Muscle of back (tissue), 13 donors: ENCODE measurements around the gene MTX2. TPM values are rescaled to one million over a fixed set of nuclear protein-coding genes. Genes with fewer than 3 reads are reported as not detected.

ENCODE experiments used
- DNase-seq, 3 donors: peaks; one replicate each; pipeline versions ENCODE4 v3.0.0 to v3.0.0-alpha.2; 2013
- long read RNA-seq, 9 donors: transcript quantifications; one replicate each; lab custom pipeline, GENCODE V29; 2026
- polyA plus RNA-seq, 10 donors: library from polyadenylated mRNA; unstranded; fragments of 120-200 nt; gene quantifications; one replicate each; pipeline ENCODE4 v1.2.1, GENCODE V29; 2013; ENCODE audit not compliant: insufficient read length in 10 of 10

Gene MTX2
- polyA plus RNA-seq: 10 to 100 TPM; 49.0 to 65.2 (median 53.2) TPM
- long read RNA-seq, donor 1, transcript MTX2-201 (10 exons, 1,364 nt): major isoform, 28 of 28 reads
- long read RNA-seq, donor 1, partial matches to known transcripts: 0 of 28 reads
- long read RNA-seq, donor 1, other reads (novel, unspliced or antisense): 0 of 28 reads
- long read RNA-seq, donor 2, transcript MTX2-201 (10 exons, 1,364 nt): major isoform, 20 of 21 reads
- long read RNA-seq, donor 2, partial matches to known transcripts: 0 of 21 reads
- long read RNA-seq, donor 2, other reads (novel, unspliced or antisense): 0 of 21 reads
- long read RNA-seq, donor 3: 0 reads
- long read RNA-seq, donor 4, transcript MTX2-201 (10 exons, 1,364 nt): major isoform, 21 of 21 reads
- long read RNA-seq, donor 4, partial matches to known transcripts: 0 of 21 reads
- long read RNA-seq, donor 4, other reads (novel, unspliced or antisense): 0 of 21 reads
- long read RNA-seq, donor 5, transcript MTX2-201 (10 exons, 1,364 nt): major isoform, 28 of 29 reads
- long read RNA-seq, donor 5, partial matches to known transcripts: 0 of 29 reads
- long read RNA-seq, donor 5, other reads (novel, unspliced or antisense): 0 of 29 reads
- long read RNA-seq, donor 6, transcript MTX2-201 (10 exons, 1,364 nt): major isoform, 21 of 21 reads
- long read RNA-seq, donor 6, partial matches to known transcripts: 0 of 21 reads
- long read RNA-seq, donor 6, other reads (novel, unspliced or antisense): 0 of 21 reads
- long read RNA-seq, donor 7, transcript MTX2-201 (10 exons, 1,364 nt): major isoform, 14 of 15 reads
- long read RNA-seq, donor 7, partial matches to known transcripts: 0 of 15 reads
- long read RNA-seq, donor 7, other reads (novel, unspliced or antisense): 0 of 15 reads
- long read RNA-seq, donor 8, transcript MTX2-201 (10 exons, 1,364 nt): major isoform, 12 of 12 reads
- long read RNA-seq, donor 8, partial matches to known transcripts: 0 of 12 reads
- long read RNA-seq, donor 8, other reads (novel, unspliced or antisense): 0 of 12 reads
- long read RNA-seq, donor 9: 0 reads

GRCh38 chr2:176269319-176270099 is at the start of gene MTX2:
MTX2 (plus strand) TSS chr2:176269442; CDS start chr2:176269630, 188 bp downstream.
- DNase-seq: peak; percentile 70 to 95 (median 85)

GRCh38 chr2:176227874-176228273 is 41.4 kb upstream of the MTX2 start:
- DNase-seq: no peak

- peak in 1 of 3 donors; percentile 59 for DNase-seq
Observed at GRCh38 chr2:176234156-176234555, 35.1 kb upstream of the MTX2 start.

- DNase-seq: peak in 2 of 3 donors; percentile 30 to 52
Observed at GRCh38 chr2:176234940-176235339, 34.3 kb upstream of the MTX2 start.

GRCh38 chr2:176237456-176237855 is 31.8 kb upstream of the MTX2 start:
- no peak for DNase-seq

GRCh38 chr2:176239031-176239430 is 30.2 kb upstream of the MTX2 start:
- peak in 2 of 3 donors; percentile 28 to 47 for DNase-seq

GRCh38 chr2:176240301-176240700 is 28.9 kb upstream of the MTX2 start:
- no peak for DNase-seq

- peak in 2 of 3 donors; percentile 18 to 26 for DNase-seq
Observed at GRCh38 chr2:176242276-176242675, 27.0 kb upstream of the MTX2 start.

GRCh38 chr2:176246331-176246730 is 22.9 kb upstream of the MTX2 start:
- no peak for DNase-seq

GRCh38 chr2:176247859-176248258 is 21.4 kb upstream of the MTX2 start:
- no peak for DNase-seq

- no peak for DNase-seq
Observed at GRCh38 chr2:176251928-176252327, 17.3 kb upstream of the MTX2 start.

- no peak for DNase-seq
Observed at GRCh38 chr2:176260689-176261088, 8.6 kb upstream of the MTX2 start.

GRCh38 chr2:176261136-176261535 is 8.1 kb upstream of the MTX2 start:
- no peak for DNase-seq

GRCh38 chr2:176268976-176269318 is 295 bp upstream of the MTX2 start:
- DNase-seq: no peak

- no peak for DNase-seq
Observed at GRCh38 chr2:176270100-176270750, 983 bp downstream of the MTX2 start.

GRCh38 chr2:176272870-176273459 is 3.7 kb downstream of the MTX2 start:
- no peak for DNase-seq

GRCh38 chr2:176278927-176279326 is 9.7 kb downstream of the MTX2 start:
- DNase-seq: no peak

GRCh38 chr2:176280156-176280555 is 10.9 kb downstream of the MTX2 start:
- DNase-seq: no peak

- peak in 1 of 3 donors; percentile 42 for DNase-seq
Observed at GRCh38 chr2:176280867-176281658, 11.8 kb downstream of the MTX2 start.
